ENCODE measurements around the gene PRKRA.
A peak's percentile ranks its signal among the peaks of the same experiment; 100 is the strongest.
"Not testable (repeated sequence)": the region's sequence is repeated elsewhere in the genome, so short reads cannot be mapped to it uniquely, and the experiment has no call there.

The PRKRA gene

DNA sequence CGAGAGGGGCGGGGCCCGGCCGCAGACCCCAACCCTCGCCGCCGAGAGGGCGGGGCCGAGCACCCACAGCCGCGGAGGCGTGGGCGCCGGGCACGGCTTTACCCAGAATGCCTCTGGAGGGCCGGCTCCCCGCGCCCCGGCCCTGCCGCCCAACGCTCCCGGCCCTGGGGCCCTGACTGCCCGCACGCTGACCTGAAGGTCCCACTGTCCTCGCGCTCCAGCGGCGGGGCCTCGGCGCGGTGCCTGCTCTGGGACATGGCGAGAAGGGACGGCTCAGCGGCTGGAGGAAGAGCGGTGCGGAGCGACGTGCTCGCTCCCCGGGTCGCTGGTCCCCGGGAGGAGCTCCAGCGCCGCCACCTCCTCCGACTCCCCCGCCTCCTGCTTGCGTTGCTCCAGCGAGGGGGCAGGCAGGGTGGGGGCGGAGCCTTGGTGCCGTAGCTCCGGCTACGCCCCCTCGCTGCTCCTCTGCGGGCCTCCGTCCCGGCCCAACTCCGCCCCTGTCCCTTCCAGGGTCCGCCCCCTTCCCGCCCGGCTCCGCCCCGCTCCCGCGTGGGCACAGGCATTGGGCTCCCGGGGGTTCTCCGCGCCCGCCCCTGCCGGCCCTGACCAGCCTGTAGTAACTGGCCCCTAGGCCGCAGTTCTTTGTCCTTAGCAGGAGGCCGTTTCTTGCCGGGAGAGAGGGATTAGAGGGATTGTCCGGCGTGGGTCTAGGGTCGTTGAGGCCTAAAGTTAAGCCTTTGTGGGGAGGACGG lies at the start of gene PRKRA, which contains the start of gene PJVK:
TSS of gene PRKRA (minus strand) at position 402 of the 752 bp plus-strand sequence. CDS start at position 257, 145 bp downstream.
TSS of gene PJVK (plus strand) at position 605 of the 752 bp plus-strand sequence. CDS start 2,032 bp downstream, outside the sequence.
- DNase-seq (ENCODE audit: low spot score) = peak; percentile 95

DNA sequence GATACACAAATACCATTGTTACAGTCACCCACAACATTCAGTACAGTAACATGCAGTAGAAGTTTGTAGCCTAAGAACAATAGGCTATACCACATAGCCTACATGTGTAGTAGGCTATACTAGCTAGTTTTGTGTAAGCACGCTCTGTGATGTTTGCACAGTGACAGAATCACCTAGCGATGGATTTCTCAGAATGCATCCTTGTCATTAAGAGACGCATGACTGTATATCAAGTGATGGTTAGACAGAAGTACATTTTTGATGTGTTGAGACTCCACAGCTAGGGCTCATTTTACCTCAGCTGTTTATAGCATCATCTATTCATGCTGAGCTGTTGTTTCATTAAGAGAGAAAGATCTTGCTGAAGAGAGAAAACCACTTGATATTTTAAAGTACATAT lies 48.7 kb upstream of the PRKRA start:
- DNase-seq (ENCODE audit: low spot score) = no peak

DNA sequence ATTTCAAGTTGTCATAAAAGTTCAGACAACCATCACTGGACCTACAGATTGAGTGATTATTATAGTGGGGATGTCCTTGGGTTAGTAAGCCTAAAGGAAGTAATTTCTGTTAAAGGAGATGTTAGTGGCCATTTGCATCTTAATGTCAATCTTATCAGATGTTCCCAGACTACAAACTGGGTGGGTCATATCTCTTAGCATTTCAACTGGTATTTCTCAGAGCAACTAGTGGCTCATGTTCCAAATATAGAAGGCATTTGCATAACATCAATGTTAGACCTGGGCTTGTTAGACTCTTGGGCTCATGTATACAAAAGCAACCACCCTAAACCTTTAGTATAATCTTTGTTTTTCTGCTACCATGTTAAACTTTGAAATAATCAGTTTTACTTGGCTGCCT lies 47.2 kb upstream of the PRKRA start:
- DNase-seq (ENCODE audit: low spot score) = no peak

DNA sequence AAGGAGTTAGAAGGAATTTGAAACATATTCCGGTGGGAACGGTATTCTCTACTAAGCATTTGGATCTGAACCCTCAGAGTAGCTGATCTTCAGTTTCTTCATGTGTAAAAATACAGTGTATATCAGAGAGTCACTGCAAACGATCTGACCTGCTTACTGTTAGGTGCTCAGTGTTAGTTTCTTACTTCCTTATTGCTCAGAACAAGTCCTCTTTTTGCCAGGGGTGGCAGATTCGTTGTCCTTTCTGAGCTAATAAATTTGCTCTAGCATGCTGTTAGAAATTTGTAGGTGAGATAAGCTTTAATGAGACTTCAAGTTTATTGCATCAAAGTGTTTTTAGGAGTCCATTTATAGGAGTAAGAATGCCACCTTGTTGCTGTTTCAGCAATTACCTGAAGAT lies 45.1 kb upstream of the PRKRA start:
- DNase-seq (ENCODE audit: low spot score) = no peak

GRCh38 chr2:178491612-178492011 lies 40.6 kb upstream of the PRKRA start:
- no peak for DNase-seq (ENCODE audit: low spot score)

- no peak for DNase-seq (ENCODE audit: low spot score)
Measured at GRCh38 chr2:178485356-178485755, 34.4 kb upstream of the PRKRA start.

GRCh38 chr2:178484245-178485041 lies 33.5 kb upstream of the PRKRA start:
- DNase-seq (ENCODE audit: low spot score) = no peak

DNA sequence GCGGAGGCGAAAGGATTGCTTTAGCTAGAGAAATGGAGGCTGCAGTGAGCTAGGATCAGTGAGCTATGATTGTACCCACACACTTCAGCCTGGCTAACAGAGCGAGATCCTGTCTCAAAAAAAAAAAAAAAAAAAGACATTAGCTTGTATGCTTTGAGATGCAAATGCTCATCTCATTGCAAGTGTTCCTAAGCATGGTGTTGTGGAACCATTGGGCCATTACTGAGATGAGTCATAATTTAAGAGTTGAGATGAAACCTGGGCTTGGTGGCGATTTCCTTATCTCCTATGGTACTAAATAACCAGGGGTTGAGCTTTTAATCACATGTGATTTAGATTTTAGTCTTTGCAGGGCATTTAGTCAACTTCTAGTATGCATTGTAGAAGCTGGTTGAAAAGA lies 31.5 kb upstream of the PRKRA start:
- DNase-seq (ENCODE audit: low spot score) = peak; percentile 17

DNA sequence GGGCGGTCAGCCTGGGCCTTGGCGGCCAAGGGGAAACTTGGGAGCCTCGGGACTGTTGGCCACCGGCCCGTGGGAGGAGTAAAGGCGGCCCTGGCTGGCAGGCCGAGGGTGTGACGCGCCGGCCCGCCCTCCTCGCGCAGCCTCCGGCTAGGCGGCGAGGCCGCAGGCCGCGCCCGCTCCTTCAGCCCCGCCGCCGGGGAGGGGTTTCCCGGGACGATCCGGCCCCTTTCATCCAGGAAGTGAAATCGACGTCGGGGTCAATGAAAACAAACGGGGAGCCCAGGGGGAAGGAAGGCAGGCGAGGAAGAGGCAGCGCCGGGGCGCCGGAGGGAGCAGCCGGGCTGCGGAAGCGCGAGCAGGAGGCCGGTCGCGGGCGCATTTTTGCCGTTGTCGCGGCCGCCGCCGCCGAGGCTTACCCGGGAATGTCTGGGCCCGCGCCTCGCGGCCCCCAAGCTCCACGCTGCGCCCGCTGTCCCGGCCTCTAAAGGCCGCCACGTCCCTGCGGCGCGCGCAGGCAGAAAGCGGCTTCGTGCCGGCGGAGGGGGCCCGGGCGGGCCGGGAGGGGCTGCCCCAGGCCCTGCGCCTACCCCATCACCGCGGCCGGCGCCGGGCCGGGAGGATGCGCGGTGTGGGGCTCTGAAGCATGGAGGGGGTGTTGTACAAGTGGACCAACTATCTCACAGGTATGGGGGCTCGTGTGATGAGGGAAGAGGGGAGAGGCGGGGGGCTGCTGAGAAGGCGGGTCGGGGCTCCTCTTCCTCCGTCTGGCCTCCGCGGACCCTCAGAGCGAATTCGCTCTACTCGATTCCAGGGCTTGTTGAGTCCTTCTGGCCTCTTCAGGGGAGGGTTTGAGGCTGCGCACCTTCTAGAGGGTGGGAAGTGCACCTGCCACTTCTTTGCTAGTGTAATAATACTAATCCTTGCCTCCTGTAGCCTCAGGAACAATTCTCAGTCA lies 29.5 kb upstream of the PRKRA start, which contains the start of gene PLEKHA3:
TSS of gene PLEKHA3 (plus strand) at position 231 of the 955 bp plus-strand sequence. CDS start at position 644, 413 bp downstream.
- peak; percentile 90 for DNase-seq (ENCODE audit: low spot score)

- DNase-seq (ENCODE audit: low spot score) = no peak
Measured at GRCh38 chr2:178479758-178480226, 28.8 kb upstream of the PRKRA start.

GRCh38 chr2:178479275-178479616 lies 28.3 kb upstream of the PRKRA start:
- no peak for DNase-seq (ENCODE audit: low spot score)

DNA sequence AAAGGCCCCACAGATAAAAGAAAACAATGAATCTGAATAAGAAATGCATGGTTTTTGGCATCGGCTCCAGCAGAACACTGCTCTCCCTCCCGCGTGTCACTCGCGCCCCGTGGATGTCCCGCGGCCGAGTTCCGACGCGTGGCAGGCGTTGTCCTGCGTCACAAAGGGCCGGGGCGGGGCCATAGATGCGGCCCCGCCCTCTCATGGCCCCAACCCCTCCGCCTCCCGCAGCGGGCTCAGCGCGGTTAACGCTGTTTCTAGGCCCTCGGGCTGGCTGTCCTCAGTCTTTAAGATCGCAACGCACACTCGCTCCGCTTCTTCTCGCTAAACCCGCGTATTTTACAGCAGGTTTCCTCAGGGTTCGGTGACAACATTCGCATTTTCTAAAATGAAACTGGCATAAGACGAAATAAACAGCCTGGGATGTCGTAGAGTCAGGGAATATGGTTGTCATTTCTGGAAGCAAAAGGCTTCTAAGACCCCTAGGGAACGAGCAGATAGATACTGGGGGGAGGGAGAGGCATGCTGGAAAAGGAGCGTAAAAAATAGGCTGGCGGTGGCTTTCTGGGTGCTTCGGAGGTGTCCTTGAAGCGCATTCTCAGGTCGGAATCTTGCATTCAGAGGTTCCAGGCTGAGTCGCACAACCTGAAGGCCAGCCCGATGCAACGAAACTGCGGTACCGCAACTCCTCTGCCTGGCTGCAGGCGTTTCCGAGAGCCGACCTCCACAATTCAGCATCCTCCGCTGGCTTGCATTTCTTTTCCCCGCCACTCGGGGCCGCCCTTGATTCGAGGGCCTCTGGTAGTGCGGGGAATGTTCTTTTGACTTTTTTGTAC lies 27.7 kb upstream of the PRKRA start, which contains the start of gene FKBP7:
TSS of gene FKBP7 (minus strand) at position 162 of the 836 bp plus-strand sequence. CDS start at position 61, 101 bp downstream.
- DNase-seq (ENCODE audit: low spot score) = peak; percentile 88

DNA sequence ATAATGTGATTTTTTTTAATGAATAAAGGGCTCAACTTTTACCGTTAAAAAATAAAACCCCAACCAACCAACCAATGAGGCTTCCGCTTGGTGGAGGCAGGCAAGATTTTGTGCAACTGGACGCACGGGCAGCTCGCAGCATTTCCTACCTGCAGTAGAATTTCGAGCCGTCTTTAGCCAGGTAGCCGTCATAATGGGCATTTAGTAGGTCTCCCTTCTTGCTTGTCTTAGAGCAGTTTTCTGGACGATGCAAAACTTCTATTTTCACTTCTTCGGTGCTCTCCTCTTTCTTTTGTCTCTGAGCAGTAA lies 27.1 kb upstream of the PRKRA start:
- peak; percentile 42 for DNase-seq (ENCODE audit: low spot score)

- DNase-seq (ENCODE audit: low spot score) = no peak
Measured at GRCh38 chr2:178477443-178478129, 26.6 kb upstream of the PRKRA start.

DNA sequence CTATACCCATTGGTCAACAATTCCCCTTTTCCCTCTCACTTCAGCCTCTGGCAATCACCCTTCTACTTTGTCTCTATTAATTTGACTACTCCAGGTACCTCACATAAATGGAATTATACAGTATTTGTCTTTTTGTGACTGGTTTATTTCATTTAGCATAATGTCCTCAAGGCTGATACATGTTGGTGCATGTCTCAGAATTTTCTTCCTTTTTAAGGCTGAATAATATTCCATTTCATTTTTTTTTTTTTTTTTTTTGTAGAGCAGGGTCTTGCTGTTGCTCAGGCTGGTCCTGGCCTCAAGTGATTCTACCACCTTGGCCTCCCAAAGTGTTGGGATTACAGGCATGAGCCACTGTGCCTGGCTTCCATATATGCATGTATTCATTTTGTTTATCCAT lies 25.5 kb upstream of the PRKRA start:
- DNase-seq (ENCODE audit: low spot score) = no peak

DNA sequence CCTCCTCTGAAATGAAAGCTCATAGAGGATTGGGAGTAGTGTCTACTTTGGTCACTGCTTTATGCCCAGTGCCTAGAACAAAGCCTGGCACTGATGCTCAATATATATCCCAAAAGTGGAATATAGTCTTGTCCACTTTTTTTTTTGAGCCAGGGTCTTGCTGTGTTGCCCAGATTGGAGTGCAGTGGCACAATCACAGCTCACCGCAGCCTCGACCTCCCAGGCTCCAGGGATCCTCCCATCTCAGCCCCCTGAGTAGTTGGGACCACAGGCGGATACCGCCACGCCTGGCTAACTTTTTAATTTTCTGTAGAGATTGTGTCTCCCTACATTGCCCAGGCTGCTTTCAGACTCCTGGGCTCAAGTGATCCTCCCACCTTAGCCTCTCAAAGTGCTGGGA lies 23.6 kb upstream of the PRKRA start:
- DNase-seq (ENCODE audit: low spot score) = no peak

- DNase-seq (ENCODE audit: low spot score) = no peak
Measured at GRCh38 chr2:178473931-178474330, 23.0 kb upstream of the PRKRA start.

- DNase-seq (ENCODE audit: low spot score) = no peak
Measured at GRCh38 chr2:178473373-178473772, 22.4 kb upstream of the PRKRA start.

GRCh38 chr2:178471313-178471712 lies 20.3 kb upstream of the PRKRA start:
- DNase-seq (ENCODE audit: low spot score) = not testable (repeated sequence)

GRCh38 chr2:178469219-178469849 lies 18.4 kb upstream of the PRKRA start:
- no peak for DNase-seq (ENCODE audit: low spot score)
